ENCODE measurements around the gene THSD7A. TPM values are rescaled to one million over a fixed set of nuclear protein-coding genes. Genes with fewer than 3 reads are reported as not detected.

Gene THSD7A
- total RNA-seq, 1 donor from 2014 or later = 3.4 TPM

- no peak for DNase-seq (ENCODE audit: low spot score)
- intact Hi-C loops (cut with DNase I) = no loop called here
These were observed 14.8 kb downstream of the THSD7A start for GRCh38 chr7:11817111-11817740.

- intact Hi-C loops (cut with DNase I) = no loop called here
- no peak for DNase-seq (ENCODE audit: low spot score)
These were observed 20.3 kb downstream of the THSD7A start for GRCh38 chr7:11811709-11812108.

GRCh38 chr7:11810043-11810625 lies 21.9 kb downstream of the THSD7A start:
- no peak for DNase-seq (ENCODE audit: low spot score)
- intact Hi-C loops (cut with DNase I) = no loop called here

- no peak for DNase-seq (ENCODE audit: low spot score)
These were observed 25.0 kb downstream of the THSD7A start for GRCh38 chr7:11807000-11807399.

GRCh38 chr7:11804621-11805020 lies 27.4 kb downstream of the THSD7A start:
- intact Hi-C loops (cut with DNase I) = no loop called here
- DNase-seq (ENCODE audit: low spot score) = no peak

More at GRCh38 chr7:11807000-11807399, 25.0 kb downstream of the THSD7A start:
- intact Hi-C loops (cut with DNase I) = no loop called here

GRCh38 chr7:11795231-11795630 lies 36.8 kb downstream of the THSD7A start:
- DNase-seq (ENCODE audit: low spot score) = no peak
- intact Hi-C loops (cut with DNase I) = no loop called here

GRCh38 chr7:11792166-11792565 lies 39.8 kb downstream of the THSD7A start:
- no peak for DNase-seq (ENCODE audit: low spot score)
- intact Hi-C loops (cut with DNase I) = no loop called here

- intact Hi-C loops (cut with DNase I) = no loop called here
- DNase-seq (ENCODE audit: low spot score) = no peak
These were observed 43.4 kb downstream of the THSD7A start for GRCh38 chr7:11788568-11788967.

- intact Hi-C loops (cut with DNase I) = no loop called here
- DNase-seq (ENCODE audit: low spot score) = no peak
These were observed 44.5 kb downstream of the THSD7A start for GRCh38 chr7:11787534-11787933.

GRCh38 chr7:11786186-11786585 lies 45.8 kb downstream of the THSD7A start:
- intact Hi-C loops (cut with DNase I) = no loop called here
- no peak for DNase-seq (ENCODE audit: low spot score)

- DNase-seq (ENCODE audit: low spot score) = no peak
- intact Hi-C loops (cut with DNase I) = no loop called here
These were observed 47.0 kb downstream of the THSD7A start for GRCh38 chr7:11784769-11785536.

GRCh38 chr7:11779864-11780674 lies 51.9 kb downstream of the THSD7A start:
- intact Hi-C loops (cut with DNase I) = no loop called here
- DNase-seq (ENCODE audit: low spot score) = no peak

GRCh38 chr7:11776039-11776438 lies 56.0 kb downstream of the THSD7A start:
- intact Hi-C loops (cut with DNase I) = no loop called here
- no peak for DNase-seq (ENCODE audit: low spot score)

- no peak for DNase-seq (ENCODE audit: low spot score)
- intact Hi-C loops (cut with DNase I) = no loop called here
These were observed 56.6 kb downstream of the THSD7A start for GRCh38 chr7:11775401-11775800.

GRCh38 chr7:11768263-11768662 lies 63.7 kb downstream of the THSD7A start:
- no peak for DNase-seq (ENCODE audit: low spot score)
- intact Hi-C loops (cut with DNase I) = no loop called here

GRCh38 chr7:11767148-11767547 lies 64.8 kb downstream of the THSD7A start:
- intact Hi-C loops (cut with DNase I) = no loop called here

GRCh38 chr7:11760372-11760771 lies 71.6 kb downstream of the THSD7A start:
- intact Hi-C loops (cut with DNase I) = no loop called here

More at GRCh38 chr7:11767148-11767547, 64.8 kb downstream of the THSD7A start:
- DNase-seq (ENCODE audit: low spot score) = no peak

GRCh38 chr7:11758627-11759111 lies 73.3 kb downstream of the THSD7A start:
- intact Hi-C loops (cut with DNase I) = no loop called here
- no peak for DNase-seq (ENCODE audit: low spot score)

More at GRCh38 chr7:11760372-11760771, 71.6 kb downstream of the THSD7A start:
- no peak for DNase-seq (ENCODE audit: low spot score)

- DNase-seq (ENCODE audit: low spot score) = no peak
- intact Hi-C loops (cut with DNase I) = no loop called here
These were observed 74.8 kb downstream of the THSD7A start for GRCh38 chr7:11757153-11757552.

- no peak for DNase-seq (ENCODE audit: low spot score)
- intact Hi-C loops (cut with DNase I) = no loop called here
These were observed 77.1 kb downstream of the THSD7A start for GRCh38 chr7:11754933-11755332.

Data from cardiac septum (tissue), 1 donor.